ENCODE measurements around the gene TCAP.

DNA sequence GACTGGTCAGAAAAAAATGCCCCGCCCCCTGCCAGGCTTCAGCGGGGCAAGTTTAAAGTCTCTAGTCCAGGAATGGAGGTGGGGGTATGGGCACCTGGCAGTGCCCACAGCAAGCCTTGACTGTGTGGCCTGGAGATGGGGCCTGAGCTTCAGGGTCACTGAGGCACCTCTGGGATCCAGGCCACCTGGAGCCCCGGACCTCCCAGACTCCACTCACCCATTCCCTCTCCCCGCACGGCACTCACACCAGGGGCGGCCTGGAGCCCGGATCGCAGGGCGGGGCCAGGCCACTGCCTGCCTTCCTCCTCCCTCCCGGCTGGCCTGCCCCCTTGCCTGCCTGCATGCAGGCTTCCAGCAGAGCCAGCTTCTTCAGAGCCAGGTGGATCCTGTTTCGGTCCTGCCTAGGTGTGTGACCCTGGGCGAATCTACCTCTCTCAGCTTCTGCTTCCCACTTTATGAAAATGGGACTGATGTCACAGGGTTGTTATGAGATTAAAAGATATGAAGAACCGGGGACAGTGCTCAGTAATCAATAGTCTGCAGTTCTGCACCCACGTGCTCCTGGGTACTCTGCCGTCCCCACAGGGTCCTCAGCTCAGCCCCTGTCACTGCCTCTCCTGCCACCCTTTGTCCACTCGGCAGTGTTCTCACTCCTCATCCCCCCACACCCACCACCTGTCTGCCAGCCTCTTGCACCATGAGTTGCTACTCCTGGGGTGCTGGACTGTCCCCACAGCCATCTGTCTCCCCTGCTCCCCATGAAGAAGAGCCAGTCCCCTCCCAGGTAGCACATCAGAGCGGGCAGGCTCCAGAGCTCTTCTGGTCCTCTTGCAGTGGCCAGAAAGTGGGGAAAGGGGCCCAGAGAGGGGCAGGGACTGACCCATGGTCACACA lies 1.2 kb upstream of the TCAP start:
- TF ChIP-seq, protein P1, sequence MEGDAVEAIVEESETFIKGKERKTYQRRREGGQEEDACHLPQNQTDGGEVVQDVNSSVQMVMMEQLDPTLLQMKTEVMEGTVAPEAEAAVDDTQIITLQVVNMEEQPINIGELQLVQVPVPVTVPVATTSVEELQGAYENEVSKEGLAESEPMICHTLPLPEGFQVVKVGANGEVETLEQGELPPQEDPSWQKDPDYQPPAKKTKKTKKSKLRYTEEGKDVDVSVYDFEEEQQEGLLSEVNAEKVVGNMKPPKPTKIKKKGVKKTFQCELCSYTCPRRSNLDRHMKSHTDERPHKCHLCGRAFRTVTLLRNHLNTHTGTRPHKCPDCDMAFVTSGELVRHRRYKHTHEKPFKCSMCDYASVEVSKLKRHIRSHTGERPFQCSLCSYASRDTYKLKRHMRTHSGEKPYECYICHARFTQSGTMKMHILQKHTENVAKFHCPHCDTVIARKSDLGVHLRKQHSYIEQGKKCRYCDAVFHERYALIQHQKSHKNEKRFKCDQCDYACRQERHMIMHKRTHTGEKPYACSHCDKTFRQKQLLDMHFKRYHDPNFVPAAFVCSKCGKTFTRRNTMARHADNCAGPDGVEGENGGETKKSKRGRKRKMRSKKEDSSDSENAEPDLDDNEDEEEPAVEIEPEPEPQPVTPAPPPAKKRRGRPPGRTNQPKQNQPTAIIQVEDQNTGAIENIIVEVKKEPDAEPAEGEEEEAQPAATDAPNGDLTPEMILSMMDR (IDR thresholded peaks at IDR 0.05), result no peak
- TF ChIP-seq POLR2A (IDR thresholded peaks at IDR 0.05), result no peak
- no peak for TF ChIP-seq POLR2AphosphoS5 (IDR thresholded peaks at IDR 0.05; ENCODE audit: insufficient read depth in 1 of 2, low read depth in 1 of 2)

Data from vagina (tissue), 2 donors.